IMR-90 (cell line): ENCODE data around the gene MAEA. TPM values are rescaled to one million over a fixed set of nuclear protein-coding genes. Genes with fewer than 3 reads are reported as not detected.

ENCODE experiments used
- ATAC-seq: fragments of 200-7000 bp; cut with Tn5 transposase; 2 replicates; pipeline ENCODE4 v1.9.1; 2020; ENCODE audit warnings: low read depth, mild to moderate bottlenecking, moderate library complexity
- BruUV-seq: library from RNA; stranded (reverse); fragments of 400-500 nt; replicated peaks from 2 replicates; lab custom pipeline; 2021; lab: Mats Ljungman, UMichigan
- CTCF ChIA-PET: fragments of 300-600 bp; formaldehyde crosslinking; extraction: SDS; loops from one replicate; lab custom pipeline; 2021; ENCODE audit warnings: antibody characterized with exemption; lab: Yijun Ruan, JAX
- POLR2A ChIA-PET: fragments of 300-600 bp; sonication (Branson Sonifier 250); formaldehyde crosslinking; loops from one replicate; lab custom pipeline; 2022; ENCODE audit warnings: antibody characterized with exemption; ENCODE audit not compliant: unreplicated experiment; lab: Charles Lee
- DNase-seq: peaks from one replicate; pipeline ENCODE4 v3.0.0; 2013
- H2AFZ ChIP-seq: replicated peaks from 2 replicates; pipeline ENCODE3; 2013; ENCODE audit warnings: low read length, mild to moderate bottlenecking; ENCODE audit not compliant: poor library complexity
- H2AK5ac ChIP-seq: 2 replicates; pipeline ENCODE4 v1.6.1; 2013; ENCODE audit warnings: low read depth, low read length, inconsistent platforms
- H2AK9ac ChIP-seq: replicated peaks from 2 replicates; pipeline ENCODE3; 2013; ENCODE audit warnings: mild to moderate bottlenecking, low read depth, low read length, moderate library complexity; ENCODE audit not compliant: poor library complexity
- H2BK120ac ChIP-seq: 2 replicates; pipeline ENCODE4 v1.6.1; 2013; ENCODE audit warnings: low read depth, low read length, inconsistent platforms
- H2BK15ac ChIP-seq: 3 replicates; pipeline ENCODE4 v1.6.1; 2013; ENCODE audit warnings: low read depth, low read length, inconsistent platforms
- H2BK20ac ChIP-seq: 2 replicates; pipeline ENCODE4 v1.6.1; 2013; ENCODE audit warnings: low read depth, mild to moderate bottlenecking, inconsistent platforms, low read length, moderate library complexity
- H2BK5ac ChIP-seq: 2 replicates; pipeline ENCODE4 v1.6.1; 2013; ENCODE audit warnings: mild to moderate bottlenecking, low read depth, low read length, inconsistent platforms; ENCODE audit not compliant: poor library complexity, severe bottlenecking
- H3K14ac ChIP-seq: replicated peaks from 2 replicates; pipeline ENCODE4 v1.6.1; 2013; ENCODE audit warnings: low read depth, low read length, inconsistent platforms
- H3K18ac ChIP-seq: 2 replicates; pipeline ENCODE4 v1.6.1; 2013; ENCODE audit warnings: low read depth, low read length, control low read depth
- H3K23ac ChIP-seq: 2 replicates; pipeline ENCODE4 v1.6.1; 2013; ENCODE audit warnings: low read depth, low read length, inconsistent platforms
- H3K27ac ChIP-seq: 2 replicates; pipeline ENCODE4 v1.5.1; 2013; ENCODE audit warnings: mild to moderate bottlenecking, control low read depth, low read length; ENCODE audit not compliant: insufficient read depth
- H3K27me3 ChIP-seq: 2 replicates; pipeline ENCODE4 v1.6.1; 2013; ENCODE audit warnings: low read length; ENCODE audit not compliant: control insufficient read depth, insufficient read depth
- H3K36me3 ChIP-seq: 2 replicates; pipeline ENCODE4 v1.6.1; 2013; ENCODE audit warnings: low read length, mixed read lengths; ENCODE audit not compliant: control insufficient read depth, insufficient read depth
- H3K4ac ChIP-seq: 2 replicates; pipeline ENCODE4 v1.6.1; 2013; ENCODE audit warnings: low read depth, low read length, inconsistent platforms
- H3K4me1 ChIP-seq: 2 replicates; pipeline ENCODE4 v1.6.1; 2013; ENCODE audit warnings: low read length, mixed read lengths; ENCODE audit not compliant: control insufficient read depth, insufficient read depth
- H3K4me2 ChIP-seq: 2 replicates; pipeline ENCODE4 v1.6.1; 2013; ENCODE audit warnings: low read depth, mild to moderate bottlenecking, control low read depth, low read length, moderate library complexity
- H3K4me3 ChIP-seq: 2 replicates; pipeline ENCODE4 v1.5.1; 2013; ENCODE audit warnings: low read depth, mild to moderate bottlenecking, control low read depth, low read length, moderate library complexity; ENCODE audit not compliant: insufficient read depth
- H3K56ac ChIP-seq: 2 replicates; pipeline ENCODE4 v1.6.1; 2013; ENCODE audit warnings: low read length, inconsistent platforms; ENCODE audit not compliant: insufficient read depth; ENCODE audit errors: extremely low read depth
- H3K79me1 ChIP-seq, 2 experiments: 2 replicates each; pipeline ENCODE4 v1.6.1; 2013; ENCODE audit warnings: low read length in 2 of 2, inconsistent platforms in 1 of 2, low read depth in 1 of 2
- H3K9ac ChIP-seq: 2 replicates; pipeline ENCODE4 v1.6.1; 2013; ENCODE audit warnings: low read depth, low read length, control low read depth
- H3K9me1 ChIP-seq: 2 replicates; pipeline ENCODE4 v1.6.1; 2013; ENCODE audit warnings: low read length, inconsistent platforms; ENCODE audit not compliant: insufficient read depth
- H3K9me3 ChIP-seq: 2 replicates; pipeline ENCODE4 v1.6.1; 2013; ENCODE audit warnings: low read length; ENCODE audit not compliant: control insufficient read depth, insufficient read depth
- H4K20me1 ChIP-seq: 2 replicates; pipeline ENCODE4 v1.6.1; 2013; ENCODE audit warnings: low read length, inconsistent platforms; ENCODE audit not compliant: insufficient read depth
- H4K5ac ChIP-seq: 2 replicates; pipeline ENCODE4 v1.6.1; 2013; ENCODE audit warnings: mild to moderate bottlenecking, low read depth, low read length, control low read depth
- H4K8ac ChIP-seq, 2 experiments: 2 replicates each; pipeline ENCODE4 v1.6.1; 2013; ENCODE audit warnings: low read depth in 2 of 2, low read length in 2 of 2, control low read depth in 1 of 2, inconsistent platforms in 1 of 2
- H4K91ac ChIP-seq: 2 replicates; pipeline ENCODE4 v1.6.1; 2013; ENCODE audit warnings: low read depth, low read length, inconsistent platforms; ENCODE audit not compliant: insufficient read depth
- CEBPB ChIP-seq: IDR thresholded peaks from 2 replicates; pipeline ENCODE4 v1.6.1; 2012; ENCODE audit warnings: low read depth, low read length, improper control_type of control experiment
- WGBS, 2 experiments: methylation state at CpG; one replicate each; pipeline versions ENCODE4 v1.1.5 to v1.1.7; 2013; ENCODE audit warnings: missing lambda C conversion rate in 2 of 2; ENCODE audit not compliant: insufficient read length in 1 of 2; ENCODE audit errors: extremely low coverage in 2 of 2; 5-methylcytosine and 5-hydroxymethylcytosine counted together
- dilution Hi-C: fragments of 300-500 bp; cut with HindIII; formaldehyde crosslinking; loops from one replicate; pipeline ENCODE4 v1.14.3; 2018; ENCODE audit warnings: low sequenced_read_pairs; ENCODE audit not compliant: unreplicated experiment
- in situ Hi-C: fragments of 300-500 bp; cut with MboI; formaldehyde crosslinking; loops from 3 replicates; pipeline ENCODE4 v1.14.3; 2019; ENCODE audit warnings: low sequenced_read_pairs, inconsistent platforms, mixed read lengths
- intact Hi-C: fragments of 100-400 bp; cut with micrococcal nuclease; formaldehyde crosslinking; loops from 2 replicates; pipeline ENCODE4 v1.10.0; 2022
- polyA plus RNA-seq, 3 experiments: library from polyadenylated mRNA; depleted of rRNA; stranded (reverse); fragments of >200 nt; gene quantifications; 2 replicates each; pipeline ENCODE4 v1.2.3, GENCODE V29; 2012; ENCODE audit warnings: low replicate concordance in 1 of 3
- total RNA-seq: library from RNA; depleted of rRNA; stranded (reverse); fragments of >200 nt; gene quantifications from 2 replicates; pipeline ENCODE4 v1.2.3, GENCODE V29; 2012
- TF ChIP-seq, protein P1 (sequence below): fragments of 150-350 bp; IDR thresholded peaks from 2 replicates; pipeline ENCODE4 v1.6.1; 2017; ENCODE audit warnings: mild to moderate bottlenecking, antibody characterized with exemption, low read length, low read depth

Gene MAEA
- total and polyA plus RNA-seq, 2 of the 4 experiments (the other 2 are of a cell fraction): 61.5 to 108 TPM

DNA sequence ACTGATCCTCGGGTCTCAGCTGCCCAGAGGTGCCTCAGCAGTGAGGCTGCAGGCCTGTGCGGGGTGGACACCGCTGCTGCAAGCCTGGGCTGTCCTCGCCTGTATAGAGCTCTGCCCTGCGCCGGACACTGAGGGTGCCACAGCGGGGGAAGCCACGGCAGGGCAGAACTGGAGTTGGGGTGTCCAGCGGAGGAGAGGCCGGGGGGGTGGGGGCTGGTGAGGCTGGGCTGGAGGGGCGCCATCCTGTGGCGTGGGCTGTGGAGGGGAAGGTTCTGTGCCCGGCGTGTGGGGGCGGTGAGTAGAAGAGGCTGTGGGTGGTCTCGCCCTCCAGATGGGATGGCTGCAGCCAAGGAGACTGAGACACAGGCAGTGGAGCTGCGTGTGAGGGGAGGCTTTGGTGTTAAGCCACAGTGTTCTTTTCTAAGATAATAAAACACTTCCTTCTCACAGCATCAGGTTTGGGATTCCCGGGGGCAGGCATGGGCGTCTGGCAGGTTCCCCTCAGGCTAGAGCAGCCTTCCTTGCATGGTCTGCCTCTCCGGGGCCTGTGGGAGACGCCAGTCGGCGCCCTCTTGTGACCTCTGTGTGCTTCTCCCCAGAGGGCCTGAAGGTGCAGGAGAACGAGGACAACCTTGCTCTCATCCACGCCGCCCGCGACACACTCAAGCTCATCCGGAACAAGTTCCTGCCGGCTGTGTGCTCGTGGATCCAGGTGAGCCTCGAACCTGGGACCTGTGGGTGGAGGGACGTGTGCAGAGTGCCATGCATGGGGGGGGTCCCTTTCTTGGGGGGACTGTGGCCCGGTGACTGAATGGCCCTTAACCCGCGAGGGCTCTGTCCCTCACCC, 64.7 kb downstream of the MAEA start:
- Histone ChIP-seq H3K27ac (no peak overlapping the region), H4K8ac (no peak overlapping the region), H3K56ac (no peak overlapping the region), H2AK5ac (no peak overlapping the region), H2BK15ac (no peak overlapping the region), H3K9me3 (no peaks in the 10 kb centered on the region), H2AFZ (no peak overlapping the region), H2BK5ac (no peak overlapping the region), H2BK20ac (no peak overlapping the region), H2BK120ac (no peak overlapping the region), H3K36me3 (peaks cover 48% of the 10 kb centered on the region), H3K4me2 (no peak overlapping the region), H3K4ac (no peak overlapping the region), H4K91ac (no peak overlapping the region), H3K9ac (no peak overlapping the region), H3K4me1 (no peaks in the 10 kb centered on the region), H4K5ac (no peak overlapping the region), H2AK9ac (no peak overlapping the region), H3K9me1 (no peaks in the 10 kb centered on the region), H4K20me1 (peaks cover 4% of the 10 kb centered on the region; the same call in 1 of the 2 replicates), H3K79me1 (peaks cover 7 to 8% of the 10 kb centered on the region in 2 experiments; a peak in 3 of 4 replicates), H3K18ac (no peak overlapping the region), H3K27me3 (no peaks in the 10 kb centered on the region), H3K23ac (no peak overlapping the region), H3K14ac (no peak overlapping the region), H3K4me3 (no peak overlapping the region)
- in situ Hi-C loops (loop anchor here (5.0 to 10.0 kb wide), 2 partner anchors 222 to 280 kb away; no protein-coding TSS in a partner anchor), intact Hi-C loops (no loop called here), dilution Hi-C loops (no loop called here)
- ATAC-seq (no peak), DNase-seq (no peak)
- TF ChIP-seq, protein P1, sequence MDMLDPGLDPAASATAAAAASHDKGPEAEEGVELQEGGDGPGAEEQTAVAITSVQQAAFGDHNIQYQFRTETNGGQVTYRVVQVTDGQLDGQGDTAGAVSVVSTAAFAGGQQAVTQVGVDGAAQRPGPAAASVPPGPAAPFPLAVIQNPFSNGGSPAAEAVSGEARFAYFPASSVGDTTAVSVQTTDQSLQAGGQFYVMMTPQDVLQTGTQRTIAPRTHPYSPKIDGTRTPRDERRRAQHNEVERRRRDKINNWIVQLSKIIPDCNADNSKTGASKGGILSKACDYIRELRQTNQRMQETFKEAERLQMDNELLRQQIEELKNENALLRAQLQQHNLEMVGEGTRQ: no peak
- no peak for TF ChIP-seq CEBPB
- ChIA-PET CTCF (no interaction called here), POLR2A (no interaction called here)
- no TSS peak for BruUV-seq
- WGBS, 2 experiments: 87% methylated on average over 10 of the region's 36 CpGs; no CpG with 5 or more reads in 1 of the 2 experiments
